Activated CD4-positive, alpha-beta memory T cell treated with anti-CD3 and anti-CD28 coated beads for 36 hours (primary cell): ENCODE results near the gene ADGRF1. TPM values are rescaled to one million over a fixed set of nuclear protein-coding genes. Genes with fewer than 3 reads are reported as not detected.
"Not testable (repeated sequence)": the region's sequence is repeated elsewhere in the genome, so short reads cannot be mapped to it uniquely, and the experiment has no call there.

ENCODE experiments used
- CTCF ChIA-PET: fragments of 350-600 bp; sonication (Branson Sonifier 250); formaldehyde crosslinking; loops from one replicate; lab custom pipeline; 2021; ENCODE audit warnings: antibody characterized with exemption, inconsistent platforms; lab: Charles Lee
- POLR2A ChIA-PET: fragments of 350-600 bp; sonication (Branson Sonifier 250); formaldehyde crosslinking; loops from one replicate; lab custom pipeline; 2021; ENCODE audit warnings: antibody characterized with exemption; lab: Charles Lee
- DNase-seq: peaks from one replicate; pipeline ENCODE4 v3.0.0-alpha.2; 2020
- H3K27ac Mint-ChIP-seq: one replicate; pipeline ENCODE4 v1.8.0; 2021; ENCODE audit warnings: mixed read lengths
- H3K27me3 Mint-ChIP-seq: one replicate; pipeline ENCODE4 v1.8.0; 2021; ENCODE audit warnings: mixed read lengths
- H3K36me3 Mint-ChIP-seq: one replicate; pipeline ENCODE4 v1.8.0; 2021; ENCODE audit warnings: mixed read lengths
- H3K4me1 Mint-ChIP-seq: one replicate; pipeline ENCODE4 v1.8.0; 2021; ENCODE audit warnings: low read depth, mixed read lengths
- H3K4me3 Mint-ChIP-seq: one replicate; pipeline ENCODE4 v1.8.0; 2021; ENCODE audit warnings: mild to moderate bottlenecking, mixed read lengths
- H3K9me3 Mint-ChIP-seq: one replicate; pipeline ENCODE4 v1.8.0; 2021; ENCODE audit warnings: mixed read lengths
- intact Hi-C: fragments of 100-400 bp; cut with micrococcal nuclease; formaldehyde crosslinking; loops from one replicate; pipeline ENCODE4 v1.15.1; 2023
- total RNA-seq, 2 experiments: library from RNA; stranded (reverse); gene quantifications; one replicate each; pipeline ENCODE4 v1.2.3, GENCODE V29; 2021

ADGRF1 gene
- total RNA-seq, 2 experiments from 2014 or later, result not detected

GRCh38 chr6:46990818-46991510, 51.2 kb downstream of the ADGRF1 start:
- CTCF ChIA-PET, result interaction anchor here (0.7 kb wide), 1 partner anchor 877 kb away, joined by 3 read pairs; no protein-coding TSS in a partner anchor
- POLR2A ChIA-PET, H3K27ac Mint-ChIP-seq, H3K9me3 Mint-ChIP-seq, H3K36me3 Mint-ChIP-seq, DNase-seq, H3K27me3 Mint-ChIP-seq, H3K4me1 Mint-ChIP-seq, intact Hi-C loops, H3K4me3 Mint-ChIP-seq: not testable (repeated sequence)

GRCh38 chr6:46990031-46990644, 52.0 kb downstream of the ADGRF1 start:
- intact Hi-C loops, result no loop called here
- Mint-ChIP-seq H3K4me3 (no peak overlapping the region), H3K9me3 (no peaks in the 10 kb centered on the region), H3K36me3 (no peaks in the 10 kb centered on the region), H3K4me1 (no peaks in the 10 kb centered on the region), H3K27me3 (peaks cover 7% of the 10 kb centered on the region), H3K27ac (no peak overlapping the region)
- ChIA-PET CTCF (interaction anchor here (0.7 to 1.1 kb wide), 2 partner anchors 141 to 876 kb away, joined by 3 to 4 read pairs; no protein-coding TSS in a partner anchor), POLR2A (no interaction called here)
- DNase-seq, result no peak

- intact Hi-C loops, result no loop called here
- ChIA-PET POLR2A (no interaction called here), CTCF (interaction anchor here (1.1 kb wide), 1 partner anchor 140 kb away, joined by 4 read pairs; no protein-coding TSS in a partner anchor)
- no peak for DNase-seq
- H3K27ac Mint-ChIP-seq, result no peak overlapping the region
- H3K27me3 Mint-ChIP-seq, result peaks cover 7% of the 10 kb centered on the region
- no peaks in the 10 kb centered on the region for H3K9me3 Mint-ChIP-seq
- no peak overlapping the region for H3K4me3 Mint-ChIP-seq
- no peaks in the 10 kb centered on the region for H3K4me1 Mint-ChIP-seq
- H3K36me3 Mint-ChIP-seq, result no peaks in the 10 kb centered on the region
Observed at GRCh38 chr6:46989398-46989797, 52.7 kb downstream of the ADGRF1 start.

GRCh38 chr6:46985943-46986342, 56.2 kb downstream of the ADGRF1 start:
- no peaks in the 10 kb centered on the region for H3K4me1 Mint-ChIP-seq
- H3K4me3 Mint-ChIP-seq, result no peak overlapping the region
- intact Hi-C loops, result no loop called here
- POLR2A ChIA-PET, result no interaction called here
- H3K27me3 Mint-ChIP-seq, result peaks cover 2% of the 10 kb centered on the region
- H3K36me3 Mint-ChIP-seq, result no peaks in the 10 kb centered on the region
- H3K27ac Mint-ChIP-seq, result no peak overlapping the region
- no peaks in the 10 kb centered on the region for H3K9me3 Mint-ChIP-seq
- DNase-seq, result no peak
- CTCF ChIA-PET, result no interaction called here

GRCh38 chr6:46983007-46983411, 59.1 kb downstream of the ADGRF1 start:
- Mint-ChIP-seq H3K4me1 (no peaks in the 10 kb centered on the region), H3K9me3 (no peaks in the 10 kb centered on the region), H3K4me3 (no peak overlapping the region), H3K27me3 (no peaks in the 10 kb centered on the region), H3K36me3 (no peaks in the 10 kb centered on the region), H3K27ac (no peak overlapping the region)
- intact Hi-C loops, result no loop called here
- CTCF ChIA-PET, result no interaction called here
- POLR2A ChIA-PET, result no interaction called here
- DNase-seq, result no peak

- no peaks in the 10 kb centered on the region for H3K27me3 Mint-ChIP-seq
- H3K36me3 Mint-ChIP-seq, result no peaks in the 10 kb centered on the region
- H3K27ac Mint-ChIP-seq, result no peak overlapping the region
- intact Hi-C loops, result no loop called here
- ChIA-PET POLR2A (no interaction called here), CTCF (no interaction called here)
- H3K4me3 Mint-ChIP-seq, result no peak overlapping the region
- no peaks in the 10 kb centered on the region for H3K4me1 Mint-ChIP-seq
- H3K9me3 Mint-ChIP-seq, result no peaks in the 10 kb centered on the region
- DNase-seq, result no peak
Observed at GRCh38 chr6:46979206-46979605, 62.9 kb downstream of the ADGRF1 start.

GRCh38 chr6:46974786-46975185, 67.3 kb downstream of the ADGRF1 start:
- CTCF ChIA-PET, result no interaction called here
- no peaks in the 10 kb centered on the region for H3K36me3 Mint-ChIP-seq

GRCh38 chr6:46973029-46973428, 69.1 kb downstream of the ADGRF1 start:
- intact Hi-C loops, result no loop called here
- H3K27me3 Mint-ChIP-seq, result peaks cover 8% of the 10 kb centered on the region
- no peaks in the 10 kb centered on the region for H3K9me3 Mint-ChIP-seq
- no peak for DNase-seq
- H3K36me3 Mint-ChIP-seq, result no peaks in the 10 kb centered on the region
- no peak overlapping the region for H3K27ac Mint-ChIP-seq
- no peaks in the 10 kb centered on the region for H3K4me1 Mint-ChIP-seq
- H3K4me3 Mint-ChIP-seq, result no peak overlapping the region
- CTCF ChIA-PET, result no interaction called here
- POLR2A ChIA-PET, result no interaction called here

More at GRCh38 chr6:46974786-46975185, 67.3 kb downstream of the ADGRF1 start:
- peaks cover 8% of the 10 kb centered on the region for H3K27me3 Mint-ChIP-seq
- POLR2A ChIA-PET, result no interaction called here
- intact Hi-C loops, result no loop called here
- no peaks in the 10 kb centered on the region for H3K4me1 Mint-ChIP-seq
- H3K27ac Mint-ChIP-seq, result no peak overlapping the region
- DNase-seq, result no peak
- no peak overlapping the region for H3K4me3 Mint-ChIP-seq
- no peaks in the 10 kb centered on the region for H3K9me3 Mint-ChIP-seq

GRCh38 chr6:46972531-46972930, 69.6 kb downstream of the ADGRF1 start:
- ChIA-PET CTCF (no interaction called here), POLR2A (no interaction called here)
- Mint-ChIP-seq H3K27ac (no peak overlapping the region), H3K27me3 (peaks cover 8% of the 10 kb centered on the region), H3K9me3 (no peaks in the 10 kb centered on the region), H3K4me1 (no peaks in the 10 kb centered on the region), H3K36me3 (no peaks in the 10 kb centered on the region), H3K4me3 (no peak overlapping the region)
- intact Hi-C loops, result no loop called here
- DNase-seq, result no peak

- H3K9me3 Mint-ChIP-seq, result no peaks in the 10 kb centered on the region
- no peak overlapping the region for H3K4me3 Mint-ChIP-seq
- H3K36me3 Mint-ChIP-seq, result no peaks in the 10 kb centered on the region
- intact Hi-C loops, result no loop called here
- DNase-seq, result no peak
- no peaks in the 10 kb centered on the region for H3K4me1 Mint-ChIP-seq
- ChIA-PET CTCF (no interaction called here), POLR2A (no interaction called here)
- no peak overlapping the region for H3K27ac Mint-ChIP-seq
- peaks cover 10% of the 10 kb centered on the region for H3K27me3 Mint-ChIP-seq
Observed at GRCh38 chr6:46969206-46969605, 72.9 kb downstream of the ADGRF1 start.

GRCh38 chr6:46967826-46968349, 74.2 kb downstream of the ADGRF1 start:
- no peak overlapping the region for H3K4me3 Mint-ChIP-seq
- ChIA-PET POLR2A (no interaction called here), CTCF (no interaction called here)
- DNase-seq, result no peak
- no peaks in the 10 kb centered on the region for H3K9me3 Mint-ChIP-seq
- H3K4me1 Mint-ChIP-seq, result no peaks in the 10 kb centered on the region
- intact Hi-C loops, result no loop called here
- H3K36me3 Mint-ChIP-seq, result no peaks in the 10 kb centered on the region
- no peak overlapping the region for H3K27ac Mint-ChIP-seq
- H3K27me3 Mint-ChIP-seq, result peaks cover 10% of the 10 kb centered on the region

- Mint-ChIP-seq H3K4me3 (no peak overlapping the region), H3K4me1 (no peaks in the 10 kb centered on the region), H3K9me3 (no peaks in the 10 kb centered on the region), H3K27me3 (peaks cover 3% of the 10 kb centered on the region), H3K36me3 (no peaks in the 10 kb centered on the region), H3K27ac (no peak overlapping the region)
- intact Hi-C loops, result no loop called here
- ChIA-PET POLR2A (no interaction called here), CTCF (no interaction called here)
- no peak for DNase-seq
Observed at GRCh38 chr6:46964716-46965519, 77.2 kb downstream of the ADGRF1 start.
